Ascending aorta (tissue), 2 donors: Measurements from ENCODE around the gene CACNA1D. TPM values are rescaled to one million over a fixed set of nuclear protein-coding genes. Genes with fewer than 3 reads are reported as not detected.

ENCODE experiments used
- DNase-seq, 2 donors: peaks; one replicate each; pipeline ENCODE4 v3.0.0-alpha.2; 2019; ENCODE audit warnings: low spot score in 2 of 2
- H3K27ac ChIP-seq, 2 donors: fragments of 200-600 bp; sonication (generic); one replicate each; pipeline ENCODE4 v1.5.1; 2016 to 2017; ENCODE audit warnings: mild to moderate bottlenecking in 1 of 2
- H3K27me3 ChIP-seq: fragments of 200-600 bp; sonication (generic); one replicate; pipeline ENCODE4 v1.5.1; 2017
- H3K36me3 ChIP-seq, 2 donors: fragments of 200-600 bp; sonication (generic); one replicate each; pipeline ENCODE4 v1.5.1; 2016
- H3K4me1 ChIP-seq, 2 donors: fragments of 200-600 bp; sonication (generic); one replicate each; pipeline ENCODE4 v1.5.1; 2016 to 2017; ENCODE audit warnings: mild to moderate bottlenecking in 1 of 2
- H3K4me3 ChIP-seq, 2 donors: fragments of 200-600 bp; sonication (generic); one replicate each; pipeline ENCODE4 v1.5.1; 2016 to 2017; ENCODE audit warnings: mild to moderate bottlenecking in 1 of 2
- H3K9me3 ChIP-seq, 2 donors: fragments of 200-600 bp; sonication (generic); one replicate each; pipeline ENCODE4 v1.5.1; 2016
- CTCF ChIP-seq, 3 experiments: fragments of 200-600 bp in 2 of 3; fragments of 450-650 bp in 1 of 3; sonication (generic) in 2 of 3; IDR thresholded peaks; one replicate each; pipeline ENCODE4 v1.5.1; 2016 to 2019; ENCODE audit warnings: antibody characterized with exemption in 3 of 3, mild to moderate bottlenecking in 1 of 3, moderate library complexity in 1 of 3
- intact Hi-C: fragments of 100-400 bp; cut with DNase I; formaldehyde crosslinking; loops from one replicate; pipeline ENCODE4 v1.15.1; 2023
- total RNA-seq: library from RNA; depleted of rRNA; stranded (reverse); fragments of >200 nt; gene quantifications from one replicate; pipeline ENCODE4 v1.1.0, GENCODE V29; 2016

Gene CACNA1D
- total RNA-seq, 1 donor from 2014 or later: 0.43 TPM

- Histone ChIP-seq H3K9me3 (no peaks in the 10 kb centered on the region), H3K36me3 (no peaks in the 10 kb centered on the region), H3K27ac (no peak overlapping the region), H3K27me3 (no peaks in the 10 kb centered on the region), H3K4me3 (no peak overlapping the region), H3K4me1 (no peaks in the 10 kb centered on the region)
- intact Hi-C loops: no loop called here
- no peak for DNase-seq
- no peak for TF ChIP-seq CTCF (IDR thresholded peaks at IDR 0.05)
Observed at GRCh38 chr3:53748512-53749271, 254.3 kb downstream of the CACNA1D start.

- intact Hi-C loops: no loop called here
- H3K4me1 ChIP-seq: no peaks in the 10 kb centered on the region
Observed at GRCh38 chr3:53749448-53749847, 255.0 kb downstream of the CACNA1D start.

DNA sequence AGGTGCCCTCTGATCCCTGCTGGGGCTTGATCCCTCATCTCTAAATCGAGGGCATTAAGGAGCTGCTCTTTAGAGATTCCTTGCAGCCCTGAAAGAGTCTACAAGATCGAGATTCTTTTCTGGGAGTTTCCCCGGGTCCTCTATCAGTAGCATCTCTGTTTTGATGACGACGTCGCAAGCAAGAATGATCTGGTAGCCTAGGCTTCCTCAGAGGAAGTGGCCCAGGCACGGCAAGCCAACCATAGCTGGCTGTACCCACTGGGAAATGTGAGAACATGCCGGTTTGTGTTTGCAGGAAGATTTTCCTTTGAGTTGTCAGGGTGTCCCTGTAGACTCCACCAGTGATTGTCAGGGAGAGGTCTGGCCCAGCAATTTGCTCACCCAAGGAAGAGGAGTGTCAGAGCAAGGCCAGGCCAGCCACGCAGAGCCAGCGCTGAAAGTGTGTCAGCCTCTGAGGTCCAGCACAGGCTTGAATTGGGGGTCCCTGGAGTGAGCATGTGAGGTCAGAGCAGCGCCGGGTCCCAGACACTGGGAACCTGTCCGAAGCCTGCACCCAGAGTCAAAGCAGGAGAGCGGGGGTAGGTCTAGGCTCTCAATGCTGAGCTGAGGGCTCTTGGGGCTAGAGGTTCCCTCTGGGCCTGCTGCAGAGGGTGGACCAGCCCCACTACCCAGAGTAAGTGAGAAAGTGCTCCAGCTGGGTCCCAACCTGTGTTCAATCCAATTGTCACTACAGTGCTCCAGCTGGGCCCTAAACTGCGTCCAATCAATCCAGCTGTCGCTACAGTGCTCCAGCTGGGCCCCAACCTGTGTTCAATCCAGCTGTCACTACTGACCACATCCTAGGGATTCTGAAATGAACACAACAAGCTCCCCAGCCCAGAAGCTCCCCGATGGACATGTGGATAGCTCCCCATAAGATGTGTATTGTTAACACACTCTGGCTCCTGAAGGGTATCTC, 256.1 kb downstream of the CACNA1D start:
- no peak overlapping the region for H3K27ac ChIP-seq
- H3K9me3 ChIP-seq: no peaks in the 10 kb centered on the region
- intact Hi-C loops: no loop called here
- no peaks in the 10 kb centered on the region for H3K4me1 ChIP-seq
- no peak overlapping the region for H3K4me3 ChIP-seq
- no peaks in the 10 kb centered on the region for H3K27me3 ChIP-seq
- TF ChIP-seq CTCF (IDR thresholded peaks at IDR 0.05): no peak
- H3K36me3 ChIP-seq: no peaks in the 10 kb centered on the region
- DNase-seq: no peak

More at GRCh38 chr3:53749448-53749847, 255.0 kb downstream of the CACNA1D start:
- no peak for TF ChIP-seq CTCF (IDR thresholded peaks at IDR 0.05)
- H3K36me3 ChIP-seq: no peaks in the 10 kb centered on the region
- H3K4me3 ChIP-seq: no peak overlapping the region
- H3K27me3 ChIP-seq: no peaks in the 10 kb centered on the region
- no peaks in the 10 kb centered on the region for H3K9me3 ChIP-seq
- DNase-seq: no peak
- H3K27ac ChIP-seq: no peak overlapping the region

DNA sequence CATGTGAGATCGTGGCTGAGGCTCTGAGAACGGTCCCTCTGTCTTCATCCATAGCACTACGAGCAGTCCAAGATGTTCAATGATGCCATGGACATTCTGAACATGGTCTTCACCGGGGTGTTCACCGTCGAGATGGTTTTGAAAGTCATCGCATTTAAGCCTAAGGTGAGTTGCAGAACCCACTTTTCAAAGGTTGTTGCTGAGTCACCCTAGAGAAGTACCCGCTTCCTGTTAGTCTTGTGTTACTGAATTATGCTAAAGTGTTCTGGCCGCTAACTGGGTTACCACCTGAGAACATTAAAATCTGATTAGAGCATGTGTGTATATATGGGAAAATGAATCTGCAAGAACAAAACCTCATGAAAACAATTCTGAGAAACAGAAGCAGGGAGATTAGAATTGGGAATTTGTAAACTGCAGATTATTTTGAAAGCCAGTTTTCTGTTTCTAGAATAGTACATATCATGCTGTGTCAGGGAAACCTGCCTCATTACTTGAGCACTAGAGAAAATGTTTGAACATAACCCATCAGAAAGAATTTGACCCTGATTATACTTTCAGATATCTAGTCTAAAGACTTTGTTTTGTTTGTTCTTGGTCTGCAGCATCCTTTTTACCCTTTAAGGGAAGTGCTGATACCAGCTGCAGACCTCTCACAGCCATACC, 259.2 kb downstream of the CACNA1D start:
- H3K9me3 ChIP-seq: no peaks in the 10 kb centered on the region
- H3K27me3 ChIP-seq: no peaks in the 10 kb centered on the region
- H3K27ac ChIP-seq: no peak overlapping the region
- H3K36me3 ChIP-seq: no peaks in the 10 kb centered on the region
- no peaks in the 10 kb centered on the region for H3K4me1 ChIP-seq
- intact Hi-C loops: no loop called here
- no peak overlapping the region for H3K4me3 ChIP-seq
- no peak for DNase-seq
- no peak for TF ChIP-seq CTCF (IDR thresholded peaks at IDR 0.05)

DNA sequence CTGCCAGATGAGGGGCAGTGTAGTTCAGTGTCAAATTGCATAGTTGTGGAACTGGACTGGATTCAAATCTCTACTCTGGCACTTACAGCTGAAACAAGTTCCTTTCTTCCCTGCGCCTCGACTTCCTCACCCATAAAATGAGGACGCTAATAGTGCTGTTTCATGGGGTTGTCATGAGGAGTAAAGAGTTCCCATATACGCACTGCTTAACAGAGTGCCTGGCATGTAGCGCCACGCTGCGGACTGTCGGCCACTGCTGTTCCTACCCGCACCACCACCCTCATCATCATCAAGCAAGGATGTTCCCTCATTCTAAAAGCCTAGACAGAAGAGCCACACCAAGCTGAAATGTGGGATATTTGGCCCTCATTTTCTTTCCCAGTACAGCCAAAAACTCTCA, 259.9 kb downstream of the CACNA1D start:
- TF ChIP-seq CTCF (IDR thresholded peaks at IDR 0.05): peak in 1 of 3 experiments; percentile 16
- H3K36me3 ChIP-seq: no peaks in the 10 kb centered on the region
- no peak overlapping the region for H3K27ac ChIP-seq
- no peak for DNase-seq
- no peaks in the 10 kb centered on the region for H3K4me1 ChIP-seq
- no peaks in the 10 kb centered on the region for H3K9me3 ChIP-seq
- H3K4me3 ChIP-seq: no peak overlapping the region
- no peaks in the 10 kb centered on the region for H3K27me3 ChIP-seq
- intact Hi-C loops: no loop called here
